ENCODE results near the gene TMEM223.
"Not testable (repeated sequence)": the region's sequence is repeated elsewhere in the genome, so short reads cannot be mapped to it uniquely, and the experiment has no call there.

The TMEM223 gene

GRCh38 chr11:62831520-62832335 lies 39.9 kb upstream of the TMEM223 start, which contains the start of gene STX5:
TSS of gene STX5 (minus strand) at chr11:62832051. CDS start at chr11:62831243, 808 bp downstream.
- TF ChIP-seq CTCF (IDR thresholded peaks at IDR 0.05; ENCODE audit: unreplicated experiment in 3 of 3): no peak
- Mint-ChIP-seq H3K4me1 (peaks cover 19% of the 10 kb centered on the region), H3K9me3 (no peaks in the 10 kb centered on the region), H3K27ac (peak within 1 kb of the TSS; percentile 96 to 98 (median 98)), H3K4me3 (peak within 1 kb of the TSS; percentile 91 to 93 (median 91)), H3K36me3 (ENCODE audit: low read depth) (peaks cover 36% of the 10 kb centered on the region), H3K27me3 (ENCODE audit: low read depth) (no peaks in the 10 kb centered on the region)

GRCh38 chr11:62830904-62831519 lies 39.2 kb upstream of the TMEM223 start:
- H3K4me1 Mint-ChIP-seq: peaks cover 19% of the 10 kb centered on the region
- H3K36me3 Mint-ChIP-seq (ENCODE audit: low read depth): peaks cover 31% of the 10 kb centered on the region
- H3K27ac Mint-ChIP-seq: peak overlapping the region; percentile 96 to 98 (median 98)
- no peaks in the 10 kb centered on the region for H3K9me3 Mint-ChIP-seq
- no peak for TF ChIP-seq CTCF (IDR thresholded peaks at IDR 0.05; ENCODE audit: unreplicated experiment in 3 of 3)
- peak overlapping the region; percentile 91 to 93 (median 91) for H3K4me3 Mint-ChIP-seq
- no peaks in the 10 kb centered on the region for H3K27me3 Mint-ChIP-seq (ENCODE audit: low read depth)

- not testable (repeated sequence) for H3K9me3 Mint-ChIP-seq; H3K27me3 Mint-ChIP-seq (ENCODE audit: low read depth); H3K27ac Mint-ChIP-seq; H3K4me3 Mint-ChIP-seq
- Mint-ChIP-seq H3K36me3 (ENCODE audit: low read depth) (peaks cover 39% of the 10 kb centered on the region), H3K4me1 (peaks cover 13% of the 10 kb centered on the region)
These were observed 36.3 kb upstream of the TMEM223 start for GRCh38 chr11:62828130-62828529.

GRCh38 chr11:62823677-62824076 lies 31.9 kb upstream of the TMEM223 start:
- peaks cover 59% of the 10 kb centered on the region for H3K36me3 Mint-ChIP-seq (ENCODE audit: low read depth)
- no peaks in the 10 kb centered on the region for H3K4me1 Mint-ChIP-seq
- H3K27ac Mint-ChIP-seq: no peak overlapping the region
- H3K9me3 Mint-ChIP-seq: no peaks in the 10 kb centered on the region
- no peak overlapping the region for H3K4me3 Mint-ChIP-seq
- H3K27me3 Mint-ChIP-seq (ENCODE audit: low read depth): no peaks in the 10 kb centered on the region
- no peak for TF ChIP-seq CTCF (IDR thresholded peaks at IDR 0.05; ENCODE audit: unreplicated experiment in 3 of 3)

- Mint-ChIP-seq H3K27ac (no peak overlapping the region), H3K9me3 (no peaks in the 10 kb centered on the region), H3K4me3 (no peak overlapping the region), H3K4me1 (no peaks in the 10 kb centered on the region), H3K36me3 (ENCODE audit: low read depth) (peaks cover 36% of the 10 kb centered on the region), H3K27me3 (ENCODE audit: low read depth) (no peaks in the 10 kb centered on the region)
- TF ChIP-seq CTCF (IDR thresholded peaks at IDR 0.05; ENCODE audit: unreplicated experiment in 3 of 3): no peak
These were observed 25.3 kb upstream of the TMEM223 start for GRCh38 chr11:62817129-62817528.

- H3K4me1 Mint-ChIP-seq: no peaks in the 10 kb centered on the region
- TF ChIP-seq CTCF (IDR thresholded peaks at IDR 0.05; ENCODE audit: unreplicated experiment in 3 of 3): no peak
- no peaks in the 10 kb centered on the region for H3K27me3 Mint-ChIP-seq (ENCODE audit: low read depth)
- H3K27ac Mint-ChIP-seq: no peak overlapping the region
- H3K9me3 Mint-ChIP-seq: no peaks in the 10 kb centered on the region
- no peak overlapping the region for H3K4me3 Mint-ChIP-seq
- peaks cover 36% of the 10 kb centered on the region for H3K36me3 Mint-ChIP-seq (ENCODE audit: low read depth)
These were observed 24.8 kb upstream of the TMEM223 start for GRCh38 chr11:62816557-62816956.
